ENCODE data around the gene PLA2G10.
"Not testable (repeated sequence)": the region's sequence is repeated elsewhere in the genome, so short reads cannot be mapped to it uniquely, and the experiment has no call there.

PLA2G10 gene, protein sequence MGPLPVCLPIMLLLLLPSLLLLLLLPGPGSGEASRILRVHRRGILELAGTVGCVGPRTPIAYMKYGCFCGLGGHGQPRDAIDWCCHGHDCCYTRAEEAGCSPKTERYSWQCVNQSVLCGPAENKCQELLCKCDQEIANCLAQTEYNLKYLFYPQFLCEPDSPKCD

DNA sequence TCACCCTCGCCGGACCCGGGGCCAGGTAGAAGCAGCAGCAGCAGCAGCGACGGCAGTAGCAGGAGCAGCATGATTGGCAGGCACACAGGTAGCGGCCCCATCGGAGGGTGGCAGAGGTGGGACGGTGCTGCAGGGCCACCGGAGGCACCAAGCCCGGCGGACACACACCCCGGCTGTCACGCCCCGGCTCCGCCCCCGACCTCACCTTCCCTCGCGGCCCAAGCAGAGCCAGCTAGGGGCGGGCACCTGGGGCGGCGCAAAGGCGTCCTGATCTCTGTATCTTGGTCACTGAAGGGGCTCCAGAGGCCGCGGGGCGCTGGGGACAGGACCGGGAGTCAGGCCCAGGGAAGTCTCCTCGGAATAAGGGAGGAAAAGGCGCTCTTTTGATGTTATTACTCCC, at the start of gene PLA2G10:
Gene PLA2G10 (minus strand): TSS at position 180 of the 400 bp plus-strand sequence. CDS start 79 bp downstream, at position 101.
- H3K27ac ChIP-seq (ENCODE audit: extremely low read depth, low read depth, low read length); H3K4me3 ChIP-seq (ENCODE audit: low read depth, low read length); H3K9me3 ChIP-seq (ENCODE audit: control insufficient read depth, insufficient read depth, low read depth, low read length); POLR2A ChIA-PET; H3K36me3 ChIP-seq (ENCODE audit: control insufficient read depth in 2 of 2, insufficient read depth in 1 of 2, low read length in 2 of 2); H3K4me1 ChIP-seq (ENCODE audit: control insufficient read depth, insufficient read depth, low read length); CTCF ChIA-PET: not testable (repeated sequence)

DNA sequence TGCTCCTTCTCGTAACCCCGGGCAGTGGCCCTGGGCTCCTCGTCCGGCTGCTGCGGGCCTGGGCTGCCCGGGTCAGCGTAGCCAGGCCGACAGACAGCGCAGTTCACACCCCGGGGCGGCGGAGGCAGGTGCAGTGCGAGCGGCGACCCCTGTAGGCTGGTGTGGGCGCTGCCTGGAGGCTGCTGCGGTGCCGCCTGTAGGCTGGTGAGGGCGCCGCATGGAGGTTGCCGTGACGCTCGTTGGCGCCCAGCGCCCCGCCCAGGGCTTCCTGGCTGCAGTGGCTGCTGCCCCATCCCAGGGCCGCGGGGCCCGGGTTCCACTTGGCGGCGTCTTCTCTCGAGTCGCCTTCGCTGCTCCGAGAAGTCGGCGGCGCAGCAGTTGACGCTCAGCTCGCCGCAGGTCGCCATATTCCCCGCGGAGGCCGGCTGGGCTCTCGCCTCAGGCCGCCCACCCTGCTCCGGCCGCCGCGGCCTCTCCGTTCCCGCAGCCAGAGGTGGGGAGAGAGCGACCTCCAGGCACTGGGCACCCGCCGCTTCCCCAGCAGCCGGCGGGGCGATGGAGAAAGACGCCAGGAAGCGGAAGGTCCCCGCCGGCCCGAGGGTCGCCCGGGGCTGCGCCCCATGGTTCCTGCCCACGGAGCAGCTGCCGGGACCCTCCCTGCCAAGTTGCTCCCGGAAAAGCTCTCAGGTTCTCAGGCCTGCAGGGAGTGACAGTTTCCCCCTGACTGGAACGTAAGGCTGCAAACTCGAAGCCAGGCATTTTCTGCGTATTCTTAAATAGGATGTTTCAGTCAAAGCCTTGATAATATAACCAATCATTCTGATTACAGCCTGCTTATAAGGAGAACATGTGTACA, 48.4 kb upstream of the PLA2G10 start, which contains the start of gene NPIPA2:
Gene NPIPA2 (plus strand): TSS at position 261 of the 856 bp plus-strand sequence. CDS start 5,533 bp downstream, outside the sequence.
- H3K36me3 ChIP-seq (ENCODE audit: control insufficient read depth in 2 of 2, insufficient read depth in 1 of 2, low read length in 2 of 2); POLR2A ChIA-PET; H3K4me1 ChIP-seq (ENCODE audit: control insufficient read depth, insufficient read depth, low read length); H3K9me3 ChIP-seq (ENCODE audit: control insufficient read depth, insufficient read depth, low read depth, low read length); CTCF ChIA-PET; H3K27ac ChIP-seq (ENCODE audit: extremely low read depth, low read depth, low read length); H3K4me3 ChIP-seq (ENCODE audit: low read depth, low read length): not testable (repeated sequence)

DNA sequence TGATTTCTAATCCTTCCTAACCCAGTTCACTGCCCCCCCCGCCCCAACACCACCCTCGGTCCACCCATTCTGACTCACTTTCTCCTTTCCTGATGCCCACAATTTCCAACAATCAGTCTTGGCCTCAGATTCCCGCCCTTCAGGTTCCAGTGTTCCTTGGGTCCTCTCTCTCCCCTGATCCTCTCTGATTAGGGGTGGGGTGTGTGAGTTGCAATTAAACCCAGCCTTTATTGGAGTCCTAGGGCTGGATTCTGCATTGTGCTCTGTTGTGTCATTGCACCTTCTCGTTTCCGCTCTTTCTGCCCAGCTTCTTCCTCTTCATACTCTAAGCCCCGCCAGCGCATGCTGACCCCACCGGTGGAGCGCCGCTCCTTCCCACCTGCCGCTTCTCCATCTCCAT, 47.7 kb upstream of the PLA2G10 start:
- H3K4me3 ChIP-seq (ENCODE audit: low read depth, low read length); H3K4me1 ChIP-seq (ENCODE audit: control insufficient read depth, insufficient read depth, low read length); POLR2A ChIA-PET; H3K36me3 ChIP-seq (ENCODE audit: control insufficient read depth in 2 of 2, insufficient read depth in 1 of 2, low read length in 2 of 2); H3K27ac ChIP-seq (ENCODE audit: extremely low read depth, low read depth, low read length); H3K9me3 ChIP-seq (ENCODE audit: control insufficient read depth, insufficient read depth, low read depth, low read length); CTCF ChIA-PET: not testable (repeated sequence)

DNA sequence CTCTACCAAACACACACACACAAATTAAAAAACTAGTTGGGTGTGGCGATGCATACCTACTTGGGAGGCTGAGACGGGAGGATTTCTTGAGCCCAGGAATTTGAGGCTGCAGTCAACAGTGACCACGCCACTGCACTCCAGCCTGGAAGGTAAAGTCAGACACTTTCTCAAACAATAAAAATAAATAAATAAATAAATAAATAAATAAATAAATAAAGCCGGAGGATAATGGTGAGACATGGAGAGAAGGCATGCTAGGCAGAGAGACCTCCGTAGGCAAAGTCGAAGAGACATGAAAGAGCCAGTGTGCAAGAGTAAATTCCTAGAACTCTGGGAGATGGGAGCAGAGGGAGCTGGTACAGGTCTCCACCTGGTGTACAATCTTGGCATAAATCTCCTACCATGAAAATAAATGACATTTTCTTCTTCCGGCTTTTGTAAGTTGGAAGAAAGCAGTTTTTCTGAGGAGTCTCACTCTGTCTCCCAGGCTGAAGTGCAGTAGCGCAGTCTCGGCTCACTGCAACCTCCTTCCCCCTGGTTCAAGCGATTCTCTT, 46.8 kb upstream of the PLA2G10 start:
- TF ChIP-seq ZBTB8A (tag by site-specific recombination; IDR thresholded peaks at IDR 0.05) (0 out of 2 replicates have a peak, but pooled peaks have one; percentile 23), ZNF558 (tag by site-specific recombination; IDR thresholded peaks at IDR 0.05) (peak; percentile 65), ZNF394 (tag by site-specific recombination; IDR thresholded peaks at IDR 0.05; ENCODE audit: borderline replicate concordance) (peak; percentile 71; the same call in 1 of the 2 replicates), ZNF555 (tag by site-specific recombination; conservative IDR thresholded peaks at IDR 0.05) (peak; percentile 22; the same call in 1 of the 2 replicates), ZNF654 (tag by site-specific recombination; IDR thresholded peaks at IDR 0.05; ENCODE audit: low read depth) (peak; percentile 20; the same call in 1 of the 2 replicates), ZNF510 (tag by site-specific recombination; IDR thresholded peaks at IDR 0.05; ENCODE audit: insufficient replicate concordance) (peak; percentile 33), ZNF140 (tag by site-specific recombination; IDR thresholded peaks at IDR 0.05) (peak; percentile 62; the same call in 1 of the 2 replicates), ZNF623 (tag by site-specific recombination; IDR thresholded peaks at IDR 0.05) (peak; percentile 59; the same call in 1 of the 2 replicates), ZNF664 (tag by site-specific recombination; IDR thresholded peaks at IDR 0.05) (0 out of 2 replicates have a peak, but pooled peaks have one; percentile 9), ZNF426 (tag by site-specific recombination; IDR thresholded peaks at IDR 0.05) (peak; percentile 42)
- TF ChIP-seq, protein P1, sequence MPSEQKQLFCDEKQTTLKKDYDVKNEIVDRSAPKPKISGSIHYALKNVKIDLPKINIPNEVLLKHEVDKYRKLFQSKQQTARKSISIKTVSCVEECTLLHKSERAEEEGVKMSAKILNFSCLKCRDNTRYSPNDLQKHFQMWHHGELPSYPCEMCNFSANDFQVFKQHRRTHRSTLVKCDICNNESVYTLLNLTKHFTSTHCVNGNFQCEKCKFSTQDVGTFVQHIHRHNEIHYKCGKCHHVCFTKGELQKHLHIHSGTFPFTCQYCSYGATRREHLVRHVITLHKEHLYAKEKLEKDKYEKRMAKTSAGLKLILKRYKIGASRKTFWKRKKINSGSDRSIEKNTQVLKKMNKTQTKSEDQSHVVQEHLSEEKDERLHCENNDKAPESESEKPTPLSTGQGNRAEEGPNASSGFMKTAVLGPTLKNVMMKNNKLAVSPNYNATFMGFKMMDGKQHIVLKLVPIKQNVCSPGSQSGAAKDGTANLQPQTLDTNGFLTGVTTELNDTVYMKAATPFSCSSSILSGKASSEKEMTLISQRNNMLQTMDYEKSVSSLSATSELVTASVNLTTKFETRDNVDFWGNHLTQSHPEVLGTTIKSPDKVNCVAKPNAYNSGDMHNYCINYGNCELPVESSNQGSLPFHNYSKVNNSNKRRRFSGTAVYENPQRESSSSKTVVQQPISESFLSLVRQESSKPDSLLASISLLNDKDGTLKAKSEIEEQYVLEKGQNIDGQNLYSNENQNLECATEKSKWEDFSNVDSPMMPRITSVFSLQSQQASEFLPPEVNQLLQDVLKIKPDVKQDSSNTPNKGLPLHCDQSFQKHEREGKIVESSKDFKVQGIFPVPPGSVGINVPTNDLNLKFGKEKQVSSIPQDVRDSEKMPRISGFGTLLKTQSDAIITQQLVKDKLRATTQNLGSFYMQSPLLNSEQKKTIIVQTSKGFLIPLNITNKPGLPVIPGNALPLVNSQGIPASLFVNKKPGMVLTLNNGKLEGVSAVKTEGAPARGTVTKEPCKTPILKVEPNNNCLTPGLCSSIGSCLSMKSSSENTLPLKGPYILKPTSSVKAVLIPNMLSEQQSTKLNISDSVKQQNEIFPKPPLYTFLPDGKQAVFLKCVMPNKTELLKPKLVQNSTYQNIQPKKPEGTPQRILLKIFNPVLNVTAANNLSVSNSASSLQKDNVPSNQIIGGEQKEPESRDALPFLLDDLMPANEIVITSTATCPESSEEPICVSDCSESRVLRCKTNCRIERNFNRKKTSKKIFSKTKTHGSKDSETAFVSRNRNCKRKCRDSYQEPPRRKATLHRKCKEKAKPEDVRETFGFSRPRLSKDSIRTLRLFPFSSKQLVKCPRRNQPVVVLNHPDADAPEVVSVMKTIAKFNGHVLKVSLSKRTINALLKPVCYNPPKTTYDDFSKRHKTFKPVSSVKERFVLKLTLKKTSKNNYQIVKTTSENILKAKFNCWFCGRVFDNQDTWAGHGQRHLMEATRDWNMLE (tag by site-specific recombination; conservative IDR thresholded peaks at IDR 0.05; ENCODE audit: low read depth), result peak; percentile 70
- TF ChIP-seq, protein P2, sequence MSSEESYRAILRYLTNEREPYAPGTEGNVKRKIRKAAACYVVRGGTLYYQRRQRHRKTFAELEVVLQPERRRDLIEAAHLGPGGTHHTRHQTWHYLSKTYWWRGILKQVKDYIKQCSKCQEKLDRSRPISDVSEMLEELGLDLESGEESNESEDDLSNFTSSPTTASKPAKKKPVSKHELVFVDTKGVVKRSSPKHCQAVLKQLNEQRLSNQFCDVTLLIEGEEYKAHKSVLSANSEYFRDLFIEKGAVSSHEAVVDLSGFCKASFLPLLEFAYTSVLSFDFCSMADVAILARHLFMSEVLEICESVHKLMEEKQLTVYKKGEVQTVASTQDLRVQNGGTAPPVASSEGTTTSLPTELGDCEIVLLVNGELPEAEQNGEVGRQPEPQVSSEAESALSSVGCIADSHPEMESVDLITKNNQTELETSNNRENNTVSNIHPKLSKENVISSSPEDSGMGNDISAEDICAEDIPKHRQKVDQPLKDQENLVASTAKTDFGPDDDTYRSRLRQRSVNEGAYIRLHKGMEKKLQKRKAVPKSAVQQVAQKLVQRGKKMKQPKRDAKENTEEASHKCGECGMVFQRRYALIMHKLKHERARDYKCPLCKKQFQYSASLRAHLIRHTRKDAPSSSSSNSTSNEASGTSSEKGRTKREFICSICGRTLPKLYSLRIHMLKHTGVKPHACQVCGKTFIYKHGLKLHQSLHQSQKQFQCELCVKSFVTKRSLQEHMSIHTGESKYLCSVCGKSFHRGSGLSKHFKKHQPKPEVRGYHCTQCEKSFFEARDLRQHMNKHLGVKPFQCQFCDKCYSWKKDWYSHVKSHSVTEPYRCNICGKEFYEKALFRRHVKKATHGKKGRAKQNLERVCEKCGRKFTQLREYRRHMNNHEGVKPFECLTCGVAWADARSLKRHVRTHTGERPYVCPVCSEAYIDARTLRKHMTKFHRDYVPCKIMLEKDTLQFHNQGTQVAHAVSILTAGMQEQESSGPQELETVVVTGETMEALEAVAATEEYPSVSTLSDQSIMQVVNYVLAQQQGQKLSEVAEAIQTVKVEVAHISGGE (tag by site-specific recombination; conservative IDR thresholded peaks at IDR 0.05; ENCODE audit: low read depth), result peak; percentile 53
- H3K4me3 ChIP-seq (ENCODE audit: low read depth, low read length); CTCF ChIA-PET; H3K4me1 ChIP-seq (ENCODE audit: control insufficient read depth, insufficient read depth, low read length); H3K9me3 ChIP-seq (ENCODE audit: control insufficient read depth, insufficient read depth, low read depth, low read length); H3K36me3 ChIP-seq (ENCODE audit: control insufficient read depth in 2 of 2, insufficient read depth in 1 of 2, low read length in 2 of 2); H3K27ac ChIP-seq (ENCODE audit: extremely low read depth, low read depth, low read length); POLR2A ChIA-PET: not testable (repeated sequence)

DNA sequence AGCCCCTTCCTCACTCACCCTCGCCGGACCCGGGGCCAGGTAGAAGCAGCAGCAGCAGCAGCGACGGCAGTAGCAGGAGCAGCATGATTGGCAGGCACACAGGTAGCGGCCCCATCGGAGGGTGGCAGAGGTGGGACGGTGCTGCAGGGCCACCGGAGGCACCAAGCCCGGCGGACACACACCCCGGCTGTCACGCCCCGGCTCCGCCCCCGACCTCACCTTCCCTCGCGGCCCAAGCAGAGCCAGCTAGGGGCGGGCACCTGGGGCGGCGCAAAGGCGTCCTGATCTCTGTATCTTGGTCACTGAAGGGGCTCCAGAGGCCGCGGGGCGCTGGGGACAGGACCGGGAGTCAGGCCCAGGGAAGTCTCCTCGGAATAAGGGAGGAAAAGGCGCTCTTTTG, 39.1 kb upstream of the PLA2G10 start:
- H3K27ac ChIP-seq (ENCODE audit: extremely low read depth, low read depth, low read length); H3K4me1 ChIP-seq (ENCODE audit: control insufficient read depth, insufficient read depth, low read length); H3K9me3 ChIP-seq (ENCODE audit: control insufficient read depth, insufficient read depth, low read depth, low read length); CTCF ChIA-PET; H3K36me3 ChIP-seq (ENCODE audit: control insufficient read depth in 2 of 2, insufficient read depth in 1 of 2, low read length in 2 of 2); H3K4me3 ChIP-seq (ENCODE audit: low read depth, low read length); POLR2A ChIA-PET: not testable (repeated sequence)

All from HEK293 (cell line).